HEK293 (cell line): ENCODE results near the gene FOXO1.
A peak's percentile ranks its signal among the peaks of the same experiment; 100 is the strongest.

ENCODE experiments used
- CTCF ChIA-PET: fragments of 350-600 bp; formaldehyde crosslinking; extraction: SDS; loops from one replicate; lab custom pipeline; 2021; ENCODE audit warnings: antibody characterized with exemption; lab: Yijun Ruan, JAX
- POLR2A ChIA-PET: fragments of 300-600 bp; formaldehyde crosslinking; extraction: SDS; loops from one replicate; lab custom pipeline; 2020; ENCODE audit warnings: antibody characterized with exemption, inconsistent platforms; lab: Yijun Ruan, JAX
- H3K27ac ChIP-seq: fragments of 200-500 bp; sonication (Bioruptor generic); 2 replicates; pipeline ENCODE4 v1.5.1; 2014; ENCODE audit warnings: low read depth, low read length, control low read depth, inconsistent platforms; ENCODE audit errors: extremely low read depth
- H3K36me3 ChIP-seq, 2 experiments: fragments of 200-500 bp in 1 of 2; sonication (Bioruptor generic) in 1 of 2; 1 replicate in 1 of 2; 2 replicates in 1 of 2; pipeline ENCODE4 v1.5.1; 2014 to 2017; ENCODE audit warnings: inconsistent platforms in 2 of 2, low read length in 2 of 2; ENCODE audit not compliant: control insufficient read depth in 2 of 2, insufficient read depth in 1 of 2
- H3K4me1 ChIP-seq: fragments of 200-500 bp; sonication (Bioruptor generic); 2 replicates; pipeline ENCODE4 v1.5.1; 2014; ENCODE audit warnings: mild to moderate bottlenecking, low read length, inconsistent platforms; ENCODE audit not compliant: control insufficient read depth, insufficient read depth
- H3K4me3 ChIP-seq: 2 replicates; pipeline ENCODE4 v1.5.1; 2011; ENCODE audit warnings: low read depth, mild to moderate bottlenecking, control low read depth, low read length, moderate library complexity
- H3K9me3 ChIP-seq: fragments of 200-500 bp; sonication (Bioruptor generic); 2 replicates; pipeline ENCODE4 v1.5.1; 2014; ENCODE audit warnings: low read depth, low read length, inconsistent platforms; ENCODE audit not compliant: control insufficient read depth, insufficient read depth
- EGR2 ChIP-seq: fragments of 450-650 bp; formaldehyde crosslinking; IDR thresholded peaks from 2 replicates; pipeline ENCODE4 v1.5.1; 2016; ENCODE audit warnings: low read depth, missing biosample characterization, missing genetic modification characterization
- FEZF1 ChIP-seq: fragments of 450-650 bp; formaldehyde crosslinking; IDR thresholded peaks from 2 replicates; pipeline ENCODE4 v1.5.1; 2016; ENCODE audit warnings: missing biosample characterization, missing genetic modification characterization
- GLIS1 ChIP-seq: fragments of 450-650 bp; formaldehyde crosslinking; IDR thresholded peaks from 2 replicates; pipeline ENCODE4 v1.5.1; 2016; ENCODE audit warnings: missing biosample characterization, missing genetic modification characterization
- IKZF3 ChIP-seq: fragments of 450-650 bp; IDR thresholded peaks from 2 replicates; pipeline ENCODE4 v1.5.0; 2018; ENCODE audit warnings: missing biosample characterization, mild to moderate bottlenecking, missing genetic modification characterization, moderate library complexity
- SALL2 ChIP-seq: fragments of 450-650 bp; formaldehyde crosslinking; IDR thresholded peaks from 2 replicates; pipeline ENCODE4 v1.5.0; 2017; ENCODE audit warnings: missing biosample characterization, mild to moderate bottlenecking, missing genetic modification characterization, borderline replicate concordance
- SP3 ChIP-seq: fragments of 450-650 bp; formaldehyde crosslinking; IDR thresholded peaks from 2 replicates; pipeline ENCODE4 v1.5.1; 2016; ENCODE audit warnings: missing biosample characterization, missing genetic modification characterization
- SP7 ChIP-seq: fragments of 450-650 bp; formaldehyde crosslinking; IDR thresholded peaks from 2 replicates; pipeline ENCODE4 v1.5.1; 2016; ENCODE audit warnings: missing biosample characterization, missing genetic modification characterization
- ZBTB8A ChIP-seq: fragments of 450-650 bp; formaldehyde crosslinking; IDR thresholded peaks from 2 replicates; pipeline ENCODE4 v1.5.1; 2016; ENCODE audit warnings: missing biosample characterization, missing genetic modification characterization
- ZEB2 ChIP-seq: fragments of 450-650 bp; formaldehyde crosslinking; IDR thresholded peaks from 2 replicates; pipeline ENCODE4 v1.5.1; 2016; ENCODE audit warnings: missing biosample characterization, missing genetic modification characterization
- ZFP69B ChIP-seq: fragments of 450-650 bp; formaldehyde crosslinking; IDR thresholded peaks from 2 replicates; pipeline ENCODE4 v1.5.1; 2016; ENCODE audit warnings: missing biosample characterization, missing genetic modification characterization
- ZIC2 ChIP-seq: fragments of 450-650 bp; formaldehyde crosslinking; IDR thresholded peaks from 2 replicates; pipeline ENCODE4 v1.5.1; 2016; ENCODE audit warnings: missing biosample characterization, missing genetic modification characterization
- ZNF157 ChIP-seq: fragments of 450-650 bp; formaldehyde crosslinking; IDR thresholded peaks from 2 replicates; pipeline ENCODE4 v1.5.1; 2016; ENCODE audit warnings: missing biosample characterization, missing genetic modification characterization
- ZNF169 ChIP-seq: fragments of 450-650 bp; formaldehyde crosslinking; IDR thresholded peaks from 2 replicates; pipeline ENCODE4 v1.5.1; 2016; ENCODE audit warnings: missing biosample characterization, missing genetic modification characterization
- ZNF354C ChIP-seq: fragments of 450-650 bp; formaldehyde crosslinking; IDR thresholded peaks from 2 replicates; pipeline ENCODE4 v1.5.1; 2016; ENCODE audit warnings: missing biosample characterization, missing genetic modification characterization, low read depth, borderline replicate concordance
- ZNF394 ChIP-seq: fragments of 450-650 bp; formaldehyde crosslinking; IDR thresholded peaks from 2 replicates; pipeline ENCODE4 v1.5.1; 2016; ENCODE audit warnings: missing biosample characterization, missing genetic modification characterization, mild to moderate bottlenecking, moderate library complexity, borderline replicate concordance
- ZNF423 ChIP-seq: fragments of 450-650 bp; formaldehyde crosslinking; IDR thresholded peaks from 2 replicates; pipeline ENCODE4 v1.5.1; 2016; ENCODE audit warnings: missing biosample characterization, missing genetic modification characterization
- ZNF521 ChIP-seq: fragments of 450-650 bp; formaldehyde crosslinking; IDR thresholded peaks from 2 replicates; pipeline ENCODE4 v1.5.1; 2017; ENCODE audit warnings: missing biosample characterization, mild to moderate bottlenecking, missing genetic modification characterization
- ZNF561 ChIP-seq: fragments of 450-650 bp; IDR thresholded peaks from 2 replicates; pipeline ENCODE4 v1.5.1; 2018; ENCODE audit warnings: missing biosample characterization, missing genetic modification characterization, borderline replicate concordance
- ZNF610 ChIP-seq: fragments of 450-650 bp; formaldehyde crosslinking; IDR thresholded peaks from 2 replicates; pipeline ENCODE4 v1.5.1; 2016; ENCODE audit warnings: missing biosample characterization, missing genetic modification characterization, borderline replicate concordance
- ZNF664 ChIP-seq: fragments of 450-650 bp; formaldehyde crosslinking; IDR thresholded peaks from 2 replicates; pipeline ENCODE4 v1.5.1; 2016; ENCODE audit warnings: missing biosample characterization, missing genetic modification characterization
- ZNF791 ChIP-seq: fragments of 450-650 bp; formaldehyde crosslinking; IDR thresholded peaks from 2 replicates; pipeline ENCODE4 v1.5.1; 2016; ENCODE audit warnings: missing biosample characterization, missing genetic modification characterization
- TF ChIP-seq, protein P1 (sequence below): fragments of 450-650 bp; formaldehyde crosslinking; IDR thresholded peaks from 2 replicates; pipeline ENCODE4 v1.5.1; 2016; ENCODE audit warnings: missing biosample characterization, missing genetic modification characterization
- TF ChIP-seq, protein P2 (sequence below): fragments of 450-650 bp; formaldehyde crosslinking; IDR thresholded peaks from 2 replicates; pipeline ENCODE4 v1.5.1; 2016; ENCODE audit warnings: missing biosample characterization, missing genetic modification characterization
- TF ChIP-seq, protein P3 (sequence below): fragments of 450-650 bp; formaldehyde crosslinking; IDR thresholded peaks from 2 replicates; pipeline ENCODE4 v1.5.1; 2017; ENCODE audit warnings: missing biosample characterization, missing genetic modification characterization
- TF ChIP-seq, protein P4 (sequence below): fragments of 450-650 bp; formaldehyde crosslinking; IDR thresholded peaks from 2 replicates; pipeline ENCODE4 v1.5.1; 2017; ENCODE audit warnings: missing biosample characterization, mild to moderate bottlenecking, missing genetic modification characterization, moderate library complexity
- TF ChIP-seq, protein P5 (sequence below): fragments of 450-650 bp; formaldehyde crosslinking; IDR thresholded peaks from 2 replicates; pipeline ENCODE4 v1.5.1; 2016; ENCODE audit warnings: missing biosample characterization, missing genetic modification characterization
- TF ChIP-seq, protein P6 (sequence below): fragments of 450-650 bp; formaldehyde crosslinking; IDR thresholded peaks from 2 replicates; pipeline ENCODE4 v1.5.1; 2016; ENCODE audit warnings: missing biosample characterization, missing genetic modification characterization, low read depth

Gene FOXO1

DNA sequence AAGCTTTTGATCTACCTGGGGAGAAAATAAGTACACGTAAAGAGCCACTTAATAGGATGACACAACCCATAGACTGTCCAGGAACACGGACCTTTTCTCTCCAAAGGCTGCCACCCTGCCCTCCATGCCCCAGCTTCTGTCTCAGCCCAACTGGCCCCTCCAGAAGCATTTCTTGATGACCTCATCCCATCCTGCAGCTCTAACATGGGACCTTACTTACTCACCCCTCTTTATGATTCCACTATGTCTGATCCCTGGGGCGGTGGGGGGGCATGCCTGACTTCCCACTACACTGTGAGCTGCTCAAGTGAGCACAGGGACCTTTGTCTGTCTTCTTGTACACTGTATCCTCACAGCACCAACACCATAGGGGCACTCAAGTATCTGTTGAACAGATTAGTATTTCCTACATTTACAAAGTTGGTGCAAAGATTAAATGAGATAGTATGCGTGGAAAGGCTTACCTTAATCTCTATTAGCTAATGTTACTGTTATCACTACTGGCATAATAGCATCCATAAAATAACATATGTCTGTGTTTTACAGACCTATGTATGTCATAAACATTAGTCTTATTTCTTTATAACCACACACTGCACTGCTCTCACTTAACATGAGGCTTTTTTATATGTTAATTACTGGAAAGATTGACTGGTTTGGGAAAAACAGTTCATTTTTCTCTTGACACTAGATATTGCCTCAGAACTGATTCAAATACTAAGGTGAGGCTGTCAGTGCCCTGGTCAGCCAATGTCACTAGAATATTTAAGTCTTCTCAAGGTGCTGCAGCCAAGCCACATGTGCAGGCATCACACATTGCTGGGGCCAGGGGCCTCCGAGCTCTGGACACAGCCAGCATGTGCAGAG lies 100.9 kb downstream of the FOXO1 start:
- ChIA-PET POLR2A (no interaction called here), CTCF (interaction anchor here (0.6 kb wide), 1 partner anchor 1376 kb away, joined by 5 read pairs; no protein-coding TSS in a partner anchor)
- no peaks in the 10 kb centered on the region for H3K36me3 ChIP-seq
- H3K9me3 ChIP-seq, result no peaks in the 10 kb centered on the region
- H3K4me1 ChIP-seq, result peaks cover 5% of the 10 kb centered on the region
- no peak overlapping the region for H3K4me3 ChIP-seq
- no peak overlapping the region for H3K27ac ChIP-seq
- peak; percentile 24; the same call in 1 of the 2 replicates for TF ChIP-seq ZFP69B (tag by site-specific recombination)
- no peak for TF ChIP-seq ZNF521 (tag by site-specific recombination)
- TF ChIP-seq SP3 (tag by site-specific recombination), result no peak
- TF ChIP-seq, protein P1, sequence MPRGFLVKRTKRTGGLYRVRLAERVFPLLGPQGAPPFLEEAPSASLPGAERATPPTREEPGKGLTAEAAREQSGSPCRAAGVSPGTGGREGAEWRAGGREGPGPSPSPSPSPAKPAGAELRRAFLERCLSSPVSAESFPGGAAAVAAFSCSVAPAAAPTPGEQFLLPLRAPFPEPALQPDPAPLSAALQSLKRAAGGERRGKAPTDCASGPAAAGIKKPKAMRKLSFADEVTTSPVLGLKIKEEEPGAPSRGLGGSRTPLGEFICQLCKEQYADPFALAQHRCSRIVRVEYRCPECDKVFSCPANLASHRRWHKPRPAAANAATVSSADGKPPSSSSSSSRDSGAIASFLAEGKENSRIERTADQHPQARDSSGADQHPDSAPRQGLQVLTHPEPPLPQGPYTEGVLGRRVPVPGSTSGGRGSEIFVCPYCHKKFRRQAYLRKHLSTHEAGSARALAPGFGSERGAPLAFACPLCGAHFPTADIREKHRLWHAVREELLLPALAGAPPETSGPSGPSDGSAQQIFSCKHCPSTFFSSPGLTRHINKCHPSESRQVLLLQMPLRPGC, result peak; percentile 44; the same call in 1 of the 2 replicates
- TF ChIP-seq GLIS1 (tag by site-specific recombination), result peak; percentile 54
- TF ChIP-seq, protein P2, sequence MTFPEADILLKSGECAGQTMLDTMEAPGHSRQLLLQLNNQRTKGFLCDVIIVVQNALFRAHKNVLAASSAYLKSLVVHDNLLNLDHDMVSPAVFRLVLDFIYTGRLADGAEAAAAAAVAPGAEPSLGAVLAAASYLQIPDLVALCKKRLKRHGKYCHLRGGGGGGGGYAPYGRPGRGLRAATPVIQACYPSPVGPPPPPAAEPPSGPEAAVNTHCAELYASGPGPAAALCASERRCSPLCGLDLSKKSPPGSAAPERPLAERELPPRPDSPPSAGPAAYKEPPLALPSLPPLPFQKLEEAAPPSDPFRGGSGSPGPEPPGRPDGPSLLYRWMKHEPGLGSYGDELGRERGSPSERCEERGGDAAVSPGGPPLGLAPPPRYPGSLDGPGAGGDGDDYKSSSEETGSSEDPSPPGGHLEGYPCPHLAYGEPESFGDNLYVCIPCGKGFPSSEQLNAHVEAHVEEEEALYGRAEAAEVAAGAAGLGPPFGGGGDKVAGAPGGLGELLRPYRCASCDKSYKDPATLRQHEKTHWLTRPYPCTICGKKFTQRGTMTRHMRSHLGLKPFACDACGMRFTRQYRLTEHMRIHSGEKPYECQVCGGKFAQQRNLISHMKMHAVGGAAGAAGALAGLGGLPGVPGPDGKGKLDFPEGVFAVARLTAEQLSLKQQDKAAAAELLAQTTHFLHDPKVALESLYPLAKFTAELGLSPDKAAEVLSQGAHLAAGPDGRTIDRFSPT, result peak; percentile 94
- TF ChIP-seq IKZF3 (tag by site-specific recombination), result 0 out of 2 replicates have a peak, but pooled peaks have one; percentile 17
- peak; percentile 46; the same call in 1 of the 2 replicates for TF ChIP-seq SP7 (tag by site-specific recombination)
- TF ChIP-seq, protein P3, sequence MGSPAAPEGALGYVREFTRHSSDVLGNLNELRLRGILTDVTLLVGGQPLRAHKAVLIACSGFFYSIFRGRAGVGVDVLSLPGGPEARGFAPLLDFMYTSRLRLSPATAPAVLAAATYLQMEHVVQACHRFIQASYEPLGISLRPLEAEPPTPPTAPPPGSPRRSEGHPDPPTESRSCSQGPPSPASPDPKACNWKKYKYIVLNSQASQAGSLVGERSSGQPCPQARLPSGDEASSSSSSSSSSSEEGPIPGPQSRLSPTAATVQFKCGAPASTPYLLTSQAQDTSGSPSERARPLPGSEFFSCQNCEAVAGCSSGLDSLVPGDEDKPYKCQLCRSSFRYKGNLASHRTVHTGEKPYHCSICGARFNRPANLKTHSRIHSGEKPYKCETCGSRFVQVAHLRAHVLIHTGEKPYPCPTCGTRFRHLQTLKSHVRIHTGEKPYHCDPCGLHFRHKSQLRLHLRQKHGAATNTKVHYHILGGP, result no peak
- no peak for TF ChIP-seq ZNF157 (tag by site-specific recombination)
- peak; percentile 44; the same call in 1 of the 2 replicates for TF ChIP-seq ZNF394 (tag by site-specific recombination)
- peak; percentile 30; the same call in 1 of the 2 replicates for TF ChIP-seq FEZF1 (tag by site-specific recombination)
- no peak for TF ChIP-seq ZNF169 (tag by site-specific recombination)
- TF ChIP-seq, protein P4, sequence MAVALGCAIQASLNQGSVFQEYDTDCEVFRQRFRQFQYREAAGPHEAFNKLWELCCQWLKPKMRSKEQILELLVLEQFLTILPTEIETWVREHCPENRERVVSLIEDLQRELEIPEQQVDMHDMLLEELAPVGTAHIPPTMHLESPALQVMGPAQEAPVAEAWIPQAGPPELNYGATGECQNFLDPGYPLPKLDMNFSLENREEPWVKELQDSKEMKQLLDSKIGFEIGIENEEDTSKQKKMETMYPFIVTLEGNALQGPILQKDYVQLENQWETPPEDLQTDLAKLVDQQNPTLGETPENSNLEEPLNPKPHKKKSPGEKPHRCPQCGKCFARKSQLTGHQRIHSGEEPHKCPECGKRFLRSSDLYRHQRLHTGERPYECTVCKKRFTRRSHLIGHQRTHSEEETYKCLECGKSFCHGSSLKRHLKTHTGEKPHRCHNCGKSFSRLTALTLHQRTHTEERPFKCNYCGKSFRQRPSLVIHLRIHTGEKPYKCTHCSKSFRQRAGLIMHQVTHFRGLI, result peak; percentile 90
- TF ChIP-seq, protein P5, sequence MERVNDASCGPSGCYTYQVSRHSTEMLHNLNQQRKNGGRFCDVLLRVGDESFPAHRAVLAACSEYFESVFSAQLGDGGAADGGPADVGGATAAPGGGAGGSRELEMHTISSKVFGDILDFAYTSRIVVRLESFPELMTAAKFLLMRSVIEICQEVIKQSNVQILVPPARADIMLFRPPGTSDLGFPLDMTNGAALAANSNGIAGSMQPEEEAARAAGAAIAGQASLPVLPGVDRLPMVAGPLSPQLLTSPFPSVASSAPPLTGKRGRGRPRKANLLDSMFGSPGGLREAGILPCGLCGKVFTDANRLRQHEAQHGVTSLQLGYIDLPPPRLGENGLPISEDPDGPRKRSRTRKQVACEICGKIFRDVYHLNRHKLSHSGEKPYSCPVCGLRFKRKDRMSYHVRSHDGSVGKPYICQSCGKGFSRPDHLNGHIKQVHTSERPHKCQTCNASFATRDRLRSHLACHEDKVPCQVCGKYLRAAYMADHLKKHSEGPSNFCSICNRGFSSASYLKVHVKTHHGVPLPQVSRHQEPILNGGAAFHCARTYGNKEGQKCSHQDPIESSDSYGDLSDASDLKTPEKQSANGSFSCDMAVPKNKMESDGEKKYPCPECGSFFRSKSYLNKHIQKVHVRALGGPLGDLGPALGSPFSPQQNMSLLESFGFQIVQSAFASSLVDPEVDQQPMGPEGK, result peak; percentile 55
- no peak for TF ChIP-seq EGR2
- TF ChIP-seq ZNF791 (tag by site-specific recombination), result no peak
- peak; percentile 19; the same call in 1 of the 2 replicates for TF ChIP-seq ZIC2 (tag by site-specific recombination)
- no peak for TF ChIP-seq ZNF423 (tag by site-specific recombination)
- TF ChIP-seq ZNF354C (tag by site-specific recombination), result no peak
- TF ChIP-seq, protein P6, sequence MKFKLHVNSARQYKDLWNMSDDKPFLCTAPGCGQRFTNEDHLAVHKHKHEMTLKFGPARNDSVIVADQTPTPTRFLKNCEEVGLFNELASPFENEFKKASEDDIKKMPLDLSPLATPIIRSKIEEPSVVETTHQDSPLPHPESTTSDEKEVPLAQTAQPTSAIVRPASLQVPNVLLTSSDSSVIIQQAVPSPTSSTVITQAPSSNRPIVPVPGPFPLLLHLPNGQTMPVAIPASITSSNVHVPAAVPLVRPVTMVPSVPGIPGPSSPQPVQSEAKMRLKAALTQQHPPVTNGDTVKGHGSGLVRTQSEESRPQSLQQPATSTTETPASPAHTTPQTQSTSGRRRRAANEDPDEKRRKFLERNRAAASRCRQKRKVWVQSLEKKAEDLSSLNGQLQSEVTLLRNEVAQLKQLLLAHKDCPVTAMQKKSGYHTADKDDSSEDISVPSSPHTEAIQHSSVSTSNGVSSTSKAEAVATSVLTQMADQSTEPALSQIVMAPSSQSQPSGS (tag by site-specific recombination), result peak; percentile 90
- no peak for TF ChIP-seq SALL2
- TF ChIP-seq ZEB2 (tag by site-specific recombination), result 0 out of 2 replicates have a peak, but pooled peaks have one; percentile 22
- peak; percentile 99 for TF ChIP-seq ZNF664
- TF ChIP-seq ZNF610 (tag by site-specific recombination), result no peak
- TF ChIP-seq ZNF561 (tag by site-specific recombination), result no peak
- peak; percentile 22; the same call in 1 of the 2 replicates for TF ChIP-seq ZBTB8A (tag by site-specific recombination)
